ENCODE results near the gene NPIPA2.
"Not testable (repeated sequence)": the region's sequence is repeated elsewhere in the genome, so short reads cannot be mapped to it uniquely, and the experiment has no call there.

DNA sequence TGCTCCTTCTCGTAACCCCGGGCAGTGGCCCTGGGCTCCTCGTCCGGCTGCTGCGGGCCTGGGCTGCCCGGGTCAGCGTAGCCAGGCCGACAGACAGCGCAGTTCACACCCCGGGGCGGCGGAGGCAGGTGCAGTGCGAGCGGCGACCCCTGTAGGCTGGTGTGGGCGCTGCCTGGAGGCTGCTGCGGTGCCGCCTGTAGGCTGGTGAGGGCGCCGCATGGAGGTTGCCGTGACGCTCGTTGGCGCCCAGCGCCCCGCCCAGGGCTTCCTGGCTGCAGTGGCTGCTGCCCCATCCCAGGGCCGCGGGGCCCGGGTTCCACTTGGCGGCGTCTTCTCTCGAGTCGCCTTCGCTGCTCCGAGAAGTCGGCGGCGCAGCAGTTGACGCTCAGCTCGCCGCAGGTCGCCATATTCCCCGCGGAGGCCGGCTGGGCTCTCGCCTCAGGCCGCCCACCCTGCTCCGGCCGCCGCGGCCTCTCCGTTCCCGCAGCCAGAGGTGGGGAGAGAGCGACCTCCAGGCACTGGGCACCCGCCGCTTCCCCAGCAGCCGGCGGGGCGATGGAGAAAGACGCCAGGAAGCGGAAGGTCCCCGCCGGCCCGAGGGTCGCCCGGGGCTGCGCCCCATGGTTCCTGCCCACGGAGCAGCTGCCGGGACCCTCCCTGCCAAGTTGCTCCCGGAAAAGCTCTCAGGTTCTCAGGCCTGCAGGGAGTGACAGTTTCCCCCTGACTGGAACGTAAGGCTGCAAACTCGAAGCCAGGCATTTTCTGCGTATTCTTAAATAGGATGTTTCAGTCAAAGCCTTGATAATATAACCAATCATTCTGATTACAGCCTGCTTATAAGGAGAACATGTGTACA lies at the start of gene NPIPA2:
- not testable (repeated sequence) for TF ChIP-seq CTCF (CRISPR knock-in tag; IDR thresholded peaks at IDR 0.05); GRHL1 (CRISPR knock-in tag; conservative IDR thresholded peaks at IDR 0.05); ZNF24 (IDR thresholded peaks at IDR 0.05); BORCS8-MEF2B (CRISPR knock-in tag; IDR thresholded peaks at IDR 0.05); CREB1 (IDR thresholded peaks at IDR 0.05); CREB1 (CRISPR knock-in tag; IDR thresholded peaks at IDR 0.05); IKZF1 (IDR thresholded peaks at IDR 0.05); EZH2 (conservative IDR thresholded peaks at IDR 0.05; ENCODE audit: low read depth, low read length); MEIS1 (CRISPR knock-in tag; IDR thresholded peaks at IDR 0.05; ENCODE audit: borderline replicate concordance); ZNF138 (CRISPR knock-in tag; IDR thresholded peaks at IDR 0.05; ENCODE audit: low read depth); NFE2L2 (IDR thresholded peaks at IDR 0.05; ENCODE audit: low read length); RBM39 (IDR thresholded peaks at IDR 0.05; ENCODE audit: low read depth, low read length, poor library complexity, severe bottlenecking); GPBP1L1 (CRISPR knock-in tag; IDR thresholded peaks at IDR 0.05); MEIS2 (CRISPR knock-in tag; IDR thresholded peaks at IDR 0.05)
- TF ChIP-seq, protein P1, sequence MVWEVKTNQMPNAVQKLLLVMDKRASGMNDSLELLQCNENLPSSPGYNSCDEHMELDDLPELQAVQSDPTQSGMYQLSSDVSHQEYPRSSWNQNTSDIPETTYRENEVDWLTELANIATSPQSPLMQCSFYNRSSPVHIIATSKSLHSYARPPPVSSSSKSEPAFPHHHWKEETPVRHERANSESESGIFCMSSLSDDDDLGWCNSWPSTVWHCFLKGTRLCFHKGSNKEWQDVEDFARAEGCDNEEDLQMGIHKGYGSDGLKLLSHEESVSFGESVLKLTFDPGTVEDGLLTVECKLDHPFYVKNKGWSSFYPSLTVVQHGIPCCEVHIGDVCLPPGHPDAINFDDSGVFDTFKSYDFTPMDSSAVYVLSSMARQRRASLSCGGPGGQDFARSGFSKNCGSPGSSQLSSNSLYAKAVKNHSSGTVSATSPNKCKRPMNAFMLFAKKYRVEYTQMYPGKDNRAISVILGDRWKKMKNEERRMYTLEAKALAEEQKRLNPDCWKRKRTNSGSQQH (CRISPR knock-in tag; IDR thresholded peaks at IDR 0.05; ENCODE audit: low read depth), result not testable (repeated sequence)

Measured in HepG2 (cell line).